ENCODE results near the gene PPFIBP2.

The PPFIBP2 gene

GRCh38 chr11:7645206-7645605 is 131.4 kb downstream of the PPFIBP2 start:
- Histone ChIP-seq H3K9me3 (ENCODE audit: control insufficient read depth, insufficient read depth, low read depth, low read length) (no peaks in the 10 kb centered on the region), H3K4me1 (ENCODE audit: control insufficient read depth, insufficient read depth, low read length) (no peaks in the 10 kb centered on the region), H3K27ac (ENCODE audit: extremely low read depth, low read depth, low read length) (no peak overlapping the region), H3K36me3 (ENCODE audit: control insufficient read depth in 2 of 2, insufficient read depth in 1 of 2, low read length in 2 of 2) (peaks cover 0 to 54% of the 10 kb centered on the region in 2 experiments; a peak in 1 of 3 replicates), H3K4me3 (ENCODE audit: low read depth, low read length) (no peak overlapping the region)
- CTCF ChIA-PET = interaction anchor here (0.7 to 2.0 kb wide), 3 partner anchors 20 to 74 kb away, joined by 4 read pairs; no protein-coding TSS in a partner anchor
- TF ChIP-seq HOXC10 (CRISPR knock-in tag; IDR thresholded peaks at IDR 0.05) (no peak), ZNF140 (tag by site-specific recombination; IDR thresholded peaks at IDR 0.05) (no peak), ZNF785 (tag by site-specific recombination; IDR thresholded peaks at IDR 0.05) (no peak), FEZF1 (tag by site-specific recombination; IDR thresholded peaks at IDR 0.05) (no peak), GLI4 (tag by site-specific recombination; IDR thresholded peaks at IDR 0.05) (no peak), ZNF248 (tag by site-specific recombination; IDR thresholded peaks at IDR 0.05) (no peak), ZNF292 (tag by site-specific recombination; IDR thresholded peaks at IDR 0.05; ENCODE audit: borderline replicate concordance, low read depth) (no peak), ZEB2 (tag by site-specific recombination; IDR thresholded peaks at IDR 0.05) (no peak), HOXD13 (CRISPR knock-in tag; IDR thresholded peaks at IDR 0.05; ENCODE audit: borderline replicate concordance) (no peak), ZNF692 (tag by site-specific recombination; IDR thresholded peaks at IDR 0.05) (no peak), SP7 (tag by site-specific recombination; IDR thresholded peaks at IDR 0.05) (no peak), ZBTB10 (tag by site-specific recombination; IDR thresholded peaks at IDR 0.05) (no peak)
- POLR2A ChIA-PET = no interaction called here

GRCh38 chr11:7646866-7647265 is 133.1 kb downstream of the PPFIBP2 start:
- Histone ChIP-seq H3K36me3 (ENCODE audit: control insufficient read depth in 2 of 2, insufficient read depth in 1 of 2, low read length in 2 of 2) (peaks cover 0 to 54% of the 10 kb centered on the region in 2 experiments; a peak in 1 of 3 replicates), H3K9me3 (ENCODE audit: control insufficient read depth, insufficient read depth, low read depth, low read length) (no peaks in the 10 kb centered on the region), H3K4me3 (ENCODE audit: low read depth, low read length) (no peak overlapping the region), H3K27ac (ENCODE audit: extremely low read depth, low read depth, low read length) (no peak overlapping the region), H3K4me1 (ENCODE audit: control insufficient read depth, insufficient read depth, low read length) (no peaks in the 10 kb centered on the region)
- CTCF ChIA-PET = interaction anchor here (0.7 to 2.0 kb wide), 4 partner anchors 19 to 205 kb away, joined by 3 to 4 read pairs (median 4); no protein-coding TSS in a partner anchor
- POLR2A ChIA-PET = no interaction called here
- TF ChIP-seq ZNF776 (tag by site-specific recombination; IDR thresholded peaks at IDR 0.05; ENCODE audit: borderline replicate concordance) = no peak
- no peak for TF ChIP-seq PRDM10 (tag by site-specific recombination; IDR thresholded peaks at IDR 0.05)
- TF ChIP-seq MYNN (tag by site-specific recombination; IDR thresholded peaks at IDR 0.05; ENCODE audit: borderline replicate concordance) = no peak
- TF ChIP-seq KLF1 (tag by site-specific recombination; IDR thresholded peaks at IDR 0.05) = no peak
- TF ChIP-seq ZNF585B (tag by site-specific recombination; IDR thresholded peaks at IDR 0.05) = no peak
- no peak for TF ChIP-seq SCRT2 (tag by site-specific recombination; IDR thresholded peaks at IDR 0.05)
- no peak for TF ChIP-seq ZNF175 (tag by site-specific recombination; IDR thresholded peaks at IDR 0.05)
- no peak for TF ChIP-seq GLIS1 (tag by site-specific recombination; IDR thresholded peaks at IDR 0.05)
- no peak for TF ChIP-seq ZNF24 (tag by site-specific recombination; IDR thresholded peaks at IDR 0.05)
- TF ChIP-seq AEBP2 (tag by site-specific recombination; IDR thresholded peaks at IDR 0.05; ENCODE audit: borderline replicate concordance) = no peak
- no peak for TF ChIP-seq ZIC2 (tag by site-specific recombination; IDR thresholded peaks at IDR 0.05)
- no peak for TF ChIP-seq HOXA7 (CRISPR knock-in tag; IDR thresholded peaks at IDR 0.05; ENCODE audit: borderline replicate concordance)
- no peak for TF ChIP-seq ZNF560 (tag by site-specific recombination; IDR thresholded peaks at IDR 0.05; ENCODE audit: borderline replicate concordance)
- no peak for TF ChIP-seq ZNF704 (tag by site-specific recombination; IDR thresholded peaks at IDR 0.05)

Data from HEK293 (cell line).